Left colon (tissue), 2 donors: ENCODE measurements around the gene CHM. TPM values are rescaled to one million over a fixed set of nuclear protein-coding genes. Genes with fewer than 3 reads are reported as not detected.
"Not testable (repeated sequence)": the region's sequence is repeated elsewhere in the genome, so short reads cannot be mapped to it uniquely, and the experiment has no call there.

ENCODE experiments used
- ATAC-seq: fragments of 200-7000 bp; cut with Tn5 transposase; one replicate; pipeline ENCODE4 v1.9.1; 2020; ENCODE audit warnings: mild to moderate bottlenecking, moderate library complexity
- DNase-seq, 2 donors: peaks; one replicate each; pipeline ENCODE4 v3.0.0-alpha.2; 2020
- intact Hi-C, 2 donors: fragments of 100-400 bp; cut with DNase I in 1 of 2; cut with micrococcal nuclease in 1 of 2; formaldehyde crosslinking; loops; one replicate each; pipeline versions ENCODE4 v1.11.2 to v1.14.0; 2022; cut with DNase I, micrococcal nuclease
- long read RNA-seq: library from polyadenylated mRNA; unstranded; transcript quantifications from one replicate; pipeline ENCODE4 v2.0.0, GENCODE V29; 2021
- total RNA-seq, 2 donors: library from RNA; stranded (reverse); fragmentation: NEBNext Ultra II Directional; extraction: Animal tissue kit (Norgen Biotek cat#: 25700); gene quantifications; one replicate each; pipeline ENCODE4 v1.2.1, GENCODE V29; 2021
- donor health status: DM: no; HTN: no; CAD: no.
- donor health status: DM: yes; HTN: yes; CAD: no.

The CHM gene, protein sequence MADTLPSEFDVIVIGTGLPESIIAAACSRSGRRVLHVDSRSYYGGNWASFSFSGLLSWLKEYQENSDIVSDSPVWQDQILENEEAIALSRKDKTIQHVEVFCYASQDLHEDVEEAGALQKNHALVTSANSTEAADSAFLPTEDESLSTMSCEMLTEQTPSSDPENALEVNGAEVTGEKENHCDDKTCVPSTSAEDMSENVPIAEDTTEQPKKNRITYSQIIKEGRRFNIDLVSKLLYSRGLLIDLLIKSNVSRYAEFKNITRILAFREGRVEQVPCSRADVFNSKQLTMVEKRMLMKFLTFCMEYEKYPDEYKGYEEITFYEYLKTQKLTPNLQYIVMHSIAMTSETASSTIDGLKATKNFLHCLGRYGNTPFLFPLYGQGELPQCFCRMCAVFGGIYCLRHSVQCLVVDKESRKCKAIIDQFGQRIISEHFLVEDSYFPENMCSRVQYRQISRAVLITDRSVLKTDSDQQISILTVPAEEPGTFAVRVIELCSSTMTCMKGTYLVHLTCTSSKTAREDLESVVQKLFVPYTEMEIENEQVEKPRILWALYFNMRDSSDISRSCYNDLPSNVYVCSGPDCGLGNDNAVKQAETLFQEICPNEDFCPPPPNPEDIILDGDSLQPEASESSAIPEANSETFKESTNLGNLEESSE
- 10 to 100 TPM; 16.3 to 16.8 TPM for total RNA-seq
- long read RNA-seq, full-length matches to known transcripts, result 2 of 6 reads
- long read RNA-seq, partial matches to known transcripts, result 0 of 6 reads
- long read RNA-seq, other reads (novel, unspliced or antisense), result 4 of 6 reads

DNA sequence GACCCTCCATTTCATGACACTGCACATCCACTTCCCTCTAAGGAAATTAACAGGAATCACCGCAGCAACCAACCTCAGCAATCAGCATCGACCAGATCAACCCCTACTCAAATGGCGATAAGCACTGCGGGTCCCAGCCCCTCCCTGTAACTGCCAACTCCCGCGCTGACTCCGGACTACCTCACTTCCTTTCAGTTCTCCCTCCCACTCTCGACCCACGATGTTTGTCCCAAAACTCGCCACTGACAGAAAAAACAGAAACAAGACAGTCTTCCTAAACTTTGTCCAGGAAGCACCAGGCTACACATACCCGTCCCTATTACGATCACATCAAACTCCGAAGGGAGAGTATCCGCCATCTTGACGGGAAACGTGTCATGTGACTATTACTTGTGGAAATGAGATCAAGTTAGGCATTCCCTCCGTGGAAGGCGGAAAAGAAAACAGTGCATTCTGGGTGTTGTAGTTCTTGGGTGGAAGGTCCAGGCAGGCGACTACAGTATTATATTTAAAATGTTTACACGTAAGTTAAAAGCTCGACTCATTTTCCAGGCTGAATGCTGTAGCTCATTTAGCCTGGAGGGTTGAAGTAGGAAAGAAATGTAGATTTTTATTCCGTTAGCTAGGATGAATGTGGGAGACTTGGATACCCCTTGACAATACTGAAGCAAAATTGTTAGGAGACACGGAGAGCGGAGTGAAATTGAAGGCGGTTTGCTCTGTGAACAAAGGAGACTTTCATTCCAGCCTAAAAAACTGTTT lies at the start of gene CHM:
Gene CHM (minus strand): TSS at position 385 of the 762 bp plus-strand sequence. CDS start 26 bp downstream, at position 359.
- intact Hi-C loops, result no loop called here
- ATAC-seq (peak; percentile 99), DNase-seq (peak; percentile 54 to 55)

DNA sequence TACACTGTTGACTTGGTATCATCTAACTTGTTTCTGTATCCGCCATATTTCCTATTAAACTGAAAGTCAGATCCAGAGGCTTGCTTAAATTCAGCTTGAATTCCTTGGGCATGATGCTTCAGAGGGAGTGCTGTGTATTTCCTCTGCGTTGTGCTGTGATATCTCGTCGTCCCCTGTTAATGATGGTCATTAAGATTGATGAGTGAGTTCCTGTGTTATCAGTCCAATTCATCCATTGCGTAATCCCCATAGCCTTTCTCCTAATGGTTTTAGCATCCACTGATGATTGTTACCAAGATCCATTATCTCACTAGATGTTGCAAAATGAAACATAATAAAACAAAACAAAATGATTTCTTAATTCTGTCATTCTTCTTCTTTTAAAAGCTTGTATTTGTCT lies 31.3 kb upstream of the CHM start:
- intact Hi-C loops, result no loop called here
- ATAC-seq (no peak), DNase-seq (no peak)

DNA sequence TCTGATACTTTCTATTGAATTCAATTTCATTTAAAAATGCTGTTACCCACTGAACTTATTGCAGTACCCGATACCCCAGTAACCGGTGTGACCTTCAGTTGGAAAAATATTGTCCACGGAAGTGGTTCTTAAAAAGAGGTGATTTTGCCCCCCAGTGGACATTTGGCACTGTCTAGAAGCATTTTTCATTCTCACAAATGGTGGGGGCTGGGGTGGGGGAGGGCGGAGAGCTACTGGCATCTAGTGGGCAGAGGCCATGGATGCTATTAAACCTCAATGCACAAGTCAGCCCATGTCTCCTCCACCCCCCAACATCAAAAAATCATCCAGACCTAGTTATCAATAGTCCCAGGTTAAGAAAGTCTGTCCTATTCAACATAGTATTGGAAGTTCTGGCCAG lies 19.6 kb upstream of the CHM start:
- DNase-seq, result no peak
- ATAC-seq, result no peak
- intact Hi-C loops, result no loop called here

DNA sequence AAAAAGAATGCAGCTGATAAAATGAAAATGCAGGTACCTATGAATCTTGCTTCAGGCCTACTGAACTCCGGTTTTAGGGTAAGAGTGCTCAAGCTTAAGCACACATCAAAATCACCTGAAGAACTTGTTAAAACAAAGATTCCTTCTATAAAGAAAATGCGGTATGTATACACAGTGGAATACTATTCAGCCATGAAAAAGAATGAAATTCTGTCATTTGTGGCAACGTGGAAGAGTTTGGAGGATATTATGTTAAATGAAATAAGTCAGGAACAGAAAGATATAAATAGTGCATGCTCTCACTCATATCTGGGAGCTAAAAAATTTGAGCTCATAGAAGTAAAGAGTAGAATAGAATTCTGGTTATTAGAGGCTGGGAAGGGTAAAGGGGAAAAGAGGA lies 14.0 kb upstream of the CHM start:
- ATAC-seq (no peak), DNase-seq (no peak)
- intact Hi-C loops, result no loop called here

DNA sequence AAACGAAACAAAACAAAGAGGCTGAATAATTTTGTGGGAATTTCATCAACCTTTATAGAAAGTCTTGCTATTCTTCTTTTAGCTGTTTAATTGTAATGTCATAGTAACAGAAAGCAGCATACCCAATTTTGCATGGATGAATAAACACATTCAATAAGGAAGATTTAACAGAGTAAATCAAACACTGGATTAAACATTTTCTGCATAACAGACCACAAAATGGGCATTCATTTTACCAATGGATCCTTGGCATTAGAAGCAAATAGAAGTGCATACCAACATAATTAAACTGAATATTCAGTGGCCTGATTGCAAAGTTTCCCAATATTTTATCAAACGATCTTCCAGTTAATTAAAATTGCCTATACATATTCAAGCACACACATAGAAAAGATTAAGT lies 4.4 kb upstream of the CHM start:
- intact Hi-C loops, result no loop called here
- DNase-seq (no peak), ATAC-seq (no peak)

DNA sequence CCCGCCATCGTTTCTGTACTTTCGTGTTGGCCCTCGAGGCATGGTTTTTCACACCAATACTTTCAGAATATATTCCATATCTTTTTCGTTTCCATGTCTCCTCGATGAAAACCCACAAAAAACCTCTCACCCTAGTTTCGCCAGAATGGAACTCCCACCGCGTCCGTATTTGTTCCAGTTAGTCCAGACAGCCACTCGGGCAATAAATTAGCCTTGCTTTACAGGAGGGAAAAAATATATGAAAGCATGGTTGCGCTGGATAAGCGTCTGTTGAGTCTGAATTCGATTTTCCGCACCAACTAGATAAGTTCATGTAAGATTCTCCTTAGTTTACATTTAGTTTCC lies 550 bp upstream of the CHM start:
- no peak for ATAC-seq
- peak in 1 of 2 donors; percentile 6 for DNase-seq
- intact Hi-C loops, result no loop called here

DNA sequence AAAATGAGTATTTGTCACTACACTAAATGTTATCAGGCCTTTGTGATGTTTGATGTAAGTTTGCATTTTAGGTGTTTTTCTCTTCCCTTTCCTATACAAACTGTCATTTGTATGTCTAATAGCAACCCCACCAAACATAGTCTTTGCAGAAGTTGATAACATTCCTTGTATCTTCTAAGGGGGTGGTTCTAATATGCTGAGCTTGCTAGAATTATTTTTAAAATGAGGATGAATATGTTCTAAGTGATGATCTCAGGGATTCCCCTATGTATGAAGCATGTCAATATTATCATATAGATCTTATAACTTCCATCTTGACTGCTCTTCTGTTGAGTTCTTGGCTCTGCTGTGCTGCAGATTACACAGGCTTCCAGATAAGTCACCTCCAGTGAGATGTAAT lies 3.1 kb downstream of the CHM start:
- intact Hi-C loops, result no loop called here

DNA sequence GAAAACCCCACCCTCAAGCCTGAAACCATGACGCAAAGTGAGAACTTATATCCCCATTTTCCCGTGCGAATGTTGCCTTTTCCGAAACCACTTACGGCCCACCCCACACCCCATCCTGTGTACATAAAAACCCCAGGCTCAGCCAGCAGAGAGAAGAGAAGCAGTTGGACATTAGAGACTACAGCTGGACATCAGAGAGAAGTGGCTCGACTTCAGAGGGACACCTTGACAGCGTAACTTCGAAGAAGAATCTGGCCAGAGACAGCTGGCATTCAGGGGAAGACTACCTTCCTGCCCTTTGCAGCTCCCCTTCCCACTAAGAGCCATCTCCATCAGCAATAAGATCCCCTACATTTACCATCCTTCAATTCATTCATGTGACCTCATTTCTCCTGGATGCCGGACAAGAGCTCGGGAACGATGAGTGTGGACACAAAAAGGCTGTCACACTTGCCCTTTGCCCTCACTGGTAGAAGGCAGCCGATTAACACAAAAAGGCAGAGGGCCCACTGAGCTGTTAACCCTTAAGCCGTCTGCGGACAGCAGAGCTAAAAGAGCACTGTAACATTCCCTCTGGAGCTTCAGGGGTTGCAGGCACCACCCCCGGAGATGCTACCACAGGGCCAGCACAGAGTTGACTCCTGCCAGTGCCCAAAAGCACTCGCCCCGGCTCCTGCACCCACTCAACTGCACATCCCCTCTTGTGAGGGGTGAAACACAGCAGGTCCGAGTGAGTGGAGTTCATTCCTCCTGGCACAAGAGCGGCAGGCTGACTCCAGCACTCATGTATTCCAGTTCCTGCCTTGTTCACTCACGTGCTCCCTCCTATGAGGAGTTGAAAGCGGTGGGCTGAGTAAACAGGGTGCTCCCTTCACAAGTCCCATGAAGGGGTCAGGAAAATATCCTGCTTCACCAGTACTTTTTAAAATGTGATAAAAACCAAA lies 7.5 kb downstream of the CHM start:
- no peak for DNase-seq
- intact Hi-C loops, result no loop called here
- no peak for ATAC-seq

More for the DNA sequence above, 3.1 kb downstream of the CHM start:
- DNase-seq (no peak), ATAC-seq (no peak)

DNA sequence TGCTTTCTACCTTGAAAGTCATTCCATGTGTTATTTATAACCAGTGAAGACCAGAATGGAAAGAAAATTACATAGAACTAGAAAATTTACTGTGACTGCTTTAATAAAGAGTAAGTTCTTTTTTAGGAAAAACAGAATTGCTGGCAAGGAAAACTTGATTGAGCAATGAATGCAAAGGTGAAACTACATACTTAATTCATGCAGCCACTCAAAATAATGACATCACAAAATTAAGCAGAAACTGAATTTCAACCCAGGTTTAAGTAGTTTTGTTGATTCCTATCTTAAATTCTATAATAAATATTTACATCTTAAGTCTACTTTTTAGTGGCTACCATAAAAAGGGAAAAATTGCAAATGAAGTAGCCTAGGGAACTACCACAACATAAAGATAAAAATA lies 14.0 kb downstream of the CHM start:
- intact Hi-C loops, result no loop called here
- ATAC-seq (no peak), DNase-seq (no peak)

DNA sequence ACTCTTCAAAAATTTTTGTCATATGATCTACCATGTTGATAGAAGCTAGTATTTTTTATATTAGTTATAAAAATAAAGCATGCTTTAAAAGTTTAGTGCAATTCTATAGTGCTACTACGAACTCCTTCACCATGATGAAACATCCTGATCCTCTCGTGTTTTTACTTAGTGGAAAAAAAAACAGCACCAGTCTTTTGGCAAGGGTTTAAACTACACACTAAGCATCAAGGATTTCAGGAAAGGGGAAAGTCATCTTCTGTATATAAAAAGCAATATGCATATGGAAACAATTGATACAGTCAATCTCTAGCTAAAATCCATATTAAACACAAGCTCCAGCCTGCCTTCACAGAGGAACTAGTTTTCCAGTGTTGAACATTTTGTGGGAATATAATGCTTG lies 18.7 kb downstream of the CHM start:
- intact Hi-C loops, result no loop called here
- DNase-seq, result no peak
- no peak for ATAC-seq

DNA sequence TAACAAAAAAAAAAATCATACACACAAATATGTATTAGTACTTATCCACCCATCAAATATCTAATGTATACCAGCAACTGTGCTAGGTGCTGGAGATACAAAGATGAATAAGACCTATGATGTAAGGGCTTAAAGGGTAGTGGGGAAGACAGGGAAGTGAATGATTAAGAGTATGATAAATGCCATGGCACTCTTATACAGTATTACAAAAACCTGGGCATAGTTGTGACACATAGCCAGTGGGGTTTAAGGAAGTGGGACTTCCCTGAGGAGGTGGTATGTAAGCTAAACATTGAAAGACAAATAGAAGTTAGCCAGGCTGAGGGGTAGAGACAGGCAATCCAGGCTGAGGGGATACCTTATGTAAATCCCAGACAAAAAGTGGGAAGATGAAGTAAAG lies 23.5 kb downstream of the CHM start:
- ATAC-seq (no peak), DNase-seq (no peak)
- intact Hi-C loops, result no loop called here

DNA sequence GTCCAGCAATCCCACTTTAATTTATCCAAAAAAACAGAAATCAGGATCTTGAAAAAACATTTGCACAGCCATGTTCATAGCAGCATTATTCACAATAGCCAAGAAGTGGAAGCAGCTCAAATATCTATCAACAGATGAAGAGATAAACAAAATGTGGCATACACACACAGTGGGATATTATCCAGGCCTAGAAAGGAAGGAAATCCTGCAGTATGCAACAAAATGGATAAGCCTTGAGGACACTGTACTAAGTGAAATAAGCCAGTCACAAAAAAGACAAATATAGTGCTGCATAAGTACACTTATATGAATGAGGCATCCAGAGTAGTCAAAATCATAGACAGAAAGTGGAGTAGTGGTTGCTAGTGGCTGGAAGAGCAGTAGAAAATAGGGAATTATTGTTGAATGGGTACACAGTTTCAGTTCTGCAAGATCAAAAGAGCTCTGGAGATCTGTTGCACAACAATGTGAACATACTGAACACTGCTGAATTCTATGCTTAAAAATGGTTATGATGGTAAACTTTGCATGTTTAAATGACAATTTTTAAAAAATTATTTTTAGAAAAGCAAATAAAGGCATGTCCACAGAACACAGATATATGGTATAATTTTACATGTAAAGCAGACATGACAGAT lies 25.6 kb downstream of the CHM start:
- no peak for ATAC-seq
- intact Hi-C loops, result no loop called here
- DNase-seq, result no peak

DNA sequence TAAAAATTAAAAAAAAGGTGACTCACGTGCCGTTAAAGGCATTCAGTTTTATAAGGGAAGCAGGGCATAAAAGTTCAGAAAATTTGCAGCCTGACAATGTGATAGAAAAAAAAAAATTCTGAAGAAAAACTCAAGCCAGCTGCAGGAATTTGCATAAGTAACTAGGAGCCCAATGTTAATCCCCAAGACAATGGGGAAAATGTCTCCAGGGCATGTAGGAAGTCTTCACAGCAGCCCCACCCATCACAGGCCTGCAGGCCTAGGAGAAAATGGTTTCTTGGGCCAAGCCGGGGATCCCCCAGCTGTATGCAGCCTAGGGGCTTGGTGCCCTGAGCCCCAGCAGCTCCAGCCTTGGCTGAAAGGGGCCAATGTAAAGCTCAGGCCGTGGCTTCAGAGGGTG lies 31.2 kb downstream of the CHM start:
- no peak for DNase-seq
- ATAC-seq, result no peak
- intact Hi-C loops, result no loop called here

DNA sequence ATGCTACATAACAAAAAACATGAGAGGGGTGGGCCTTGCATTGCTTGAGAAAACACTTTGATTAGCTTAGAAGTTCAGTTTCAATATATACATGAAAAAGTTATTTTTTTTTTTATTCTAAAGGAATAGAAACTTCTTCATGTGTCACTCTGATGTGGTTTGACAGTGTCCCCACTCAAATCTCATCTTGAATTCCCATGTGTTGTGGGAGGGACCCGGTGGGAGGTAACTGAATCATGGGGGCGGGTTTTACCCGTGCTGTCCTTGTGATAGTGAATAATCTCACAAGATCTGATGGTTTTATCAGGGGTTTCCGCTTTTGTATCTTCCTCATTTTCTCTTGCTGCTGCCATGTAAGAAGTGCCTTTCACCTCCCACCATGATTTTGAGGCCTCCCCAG lies 32.4 kb downstream of the CHM start:
- intact Hi-C loops, ATAC-seq, DNase-seq: not testable (repeated sequence)

DNA sequence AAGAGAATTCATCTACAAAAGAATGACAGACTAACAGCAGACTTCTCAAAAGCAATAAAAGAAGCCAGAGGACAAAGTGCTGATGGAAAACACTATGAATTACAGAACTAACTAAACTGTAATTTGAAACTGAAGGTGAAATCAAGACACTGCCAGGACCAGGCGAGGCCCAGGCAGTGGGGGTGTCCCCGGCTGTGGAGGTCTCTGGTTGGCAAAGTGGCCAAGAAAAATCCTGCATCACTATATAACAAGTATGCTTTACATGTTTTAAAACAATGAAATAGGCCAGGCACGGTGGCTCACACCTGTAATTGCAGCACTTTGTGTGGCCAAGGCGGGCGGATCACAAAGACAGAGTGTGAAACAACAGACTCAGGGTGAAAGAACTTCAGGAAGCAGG lies 32.9 kb downstream of the CHM start:
- DNase-seq, result peak in 1 of 2 donors; percentile 32
- intact Hi-C loops, result no loop called here

DNA sequence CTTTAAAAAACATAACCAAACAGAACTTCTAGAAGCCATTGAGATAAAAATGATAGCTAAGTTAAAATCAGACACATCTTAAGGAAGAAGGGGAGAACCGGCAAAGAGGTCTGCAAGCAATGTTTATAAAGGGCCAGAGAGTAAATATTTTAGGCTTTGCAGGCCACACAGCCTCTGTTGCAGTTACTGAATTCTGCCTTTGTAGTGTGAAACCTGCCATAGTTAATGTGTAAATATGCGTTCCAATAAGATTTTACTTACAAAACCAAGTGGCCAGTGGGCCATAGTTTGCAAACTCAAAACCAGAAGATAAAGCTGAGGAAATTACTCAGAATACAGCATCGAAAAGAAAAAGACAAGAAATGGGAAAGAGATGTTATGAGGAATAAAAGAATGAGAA lies 33.6 kb downstream of the CHM start:
- no peak for ATAC-seq
- DNase-seq, result no peak
- intact Hi-C loops, result no loop called here

More for the DNA sequence above, 32.9 kb downstream of the CHM start:
- ATAC-seq, result peak; percentile 85

DNA sequence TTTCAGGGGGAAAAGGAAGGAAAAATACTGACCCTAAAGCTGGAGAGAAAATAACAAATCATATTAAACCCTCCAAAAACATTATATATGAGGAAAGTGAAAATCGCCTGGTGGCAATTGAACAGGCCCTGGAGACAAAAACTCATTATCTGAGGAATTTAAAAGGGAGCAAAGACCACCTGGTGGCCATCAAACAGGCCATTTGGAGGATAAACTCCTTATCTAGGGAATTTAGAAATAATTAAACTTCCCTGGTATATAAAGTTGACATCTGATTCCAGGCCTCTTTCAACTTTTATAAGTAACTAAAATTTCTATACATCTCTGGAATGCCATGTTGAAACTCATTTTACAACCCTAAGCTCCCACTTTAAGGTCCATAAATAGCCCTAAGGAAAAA lies 35.2 kb downstream of the CHM start:
- intact Hi-C loops, result no loop called here
- ATAC-seq (no peak), DNase-seq (no peak)

DNA sequence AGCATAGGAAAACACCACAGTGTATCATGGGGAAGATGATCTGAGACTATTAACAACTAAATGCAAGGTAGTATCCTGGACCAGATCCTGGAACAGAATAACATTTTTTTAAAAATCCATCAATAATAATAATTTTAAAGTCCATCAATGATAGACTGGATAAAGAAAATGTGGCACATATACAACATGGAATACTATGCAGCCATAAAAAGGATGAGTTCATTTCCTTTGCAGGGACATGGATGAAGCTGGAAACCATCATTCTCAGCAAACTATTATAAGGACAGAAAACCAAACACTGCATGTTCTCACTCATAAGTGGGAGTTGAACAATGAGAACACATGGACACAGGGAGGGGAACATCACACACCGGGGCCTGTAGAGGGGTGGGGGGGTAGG lies 37.6 kb downstream of the CHM start:
- DNase-seq, intact Hi-C loops: not testable (repeated sequence)

More for the DNA sequence above, 37.6 kb downstream of the CHM start:
- not testable (repeated sequence) for ATAC-seq
